Gastrocnemius medialis (tissue), 4 donors: ENCODE measurements around the gene DDX10. TPM values are rescaled to one million over a fixed set of nuclear protein-coding genes. Genes with fewer than 3 reads are reported as not detected.
A peak's percentile ranks its signal among the peaks of the same experiment; 100 is the strongest.

Experiments used
- ATAC-seq, 2 donors: fragments of 150-250 bp; one replicate each; pipeline ENCODE4 v1.9.1; 2016
- DNase-seq, 2 donors: peaks; one replicate each; pipeline ENCODE4 v3.0.0-alpha.2; 2019
- H3K27ac ChIP-seq, 4 donors: fragments of 200-600 bp; sonication (generic); 1 replicate in 1 of 4; 2 replicates in 3 of 4; pipeline ENCODE4 v1.5.1; 2016 to 2018; ENCODE audit warnings: mild to moderate bottlenecking in 2 of 4, moderate library complexity in 1 of 4
- H3K27me3 ChIP-seq, 3 donors: fragments of 200-600 bp; sonication (generic) in 2 of 3; 1 replicate in 1 of 3; 2 replicates in 2 of 3; pipeline versions ENCODE4 v1.5.1 to v1.6.0; 2016 to 2019; ENCODE audit warnings: mild to moderate bottlenecking in 1 of 3, moderate library complexity in 1 of 3
- H3K36me3 ChIP-seq, 2 donors: fragments of 200-600 bp; sonication (generic) in 1 of 2; one replicate each; pipeline ENCODE4 v1.5.1; 2017 to 2018
- H3K4me1 ChIP-seq, 2 donors: fragments of 200-600 bp; sonication (generic) in 1 of 2; one replicate each; pipeline ENCODE4 v1.5.1; 2016 to 2017; ENCODE audit warnings: mild to moderate bottlenecking in 2 of 2
- H3K4me3 ChIP-seq, 4 donors: fragments of 200-600 bp; sonication (generic) in 3 of 4; 1 replicate in 1 of 4; 2 replicates in 3 of 4; pipeline ENCODE4 v1.5.1; 2016 to 2019; ENCODE audit warnings: mild to moderate bottlenecking in 2 of 4
- H3K9me3 ChIP-seq, 3 donors: fragments of 200-600 bp; sonication (generic) in 2 of 3; 1 replicate in 1 of 3; 2 replicates in 2 of 3; pipeline ENCODE4 v1.5.1; 2016 to 2019
- POLR2A ChIP-seq, 2 donors: fragments of 450-650 bp; IDR thresholded peaks; one replicate each; pipeline ENCODE4 v1.6.1; 2017; ENCODE audit warnings: antibody characterized with exemption in 2 of 2, mild to moderate bottlenecking in 2 of 2, moderate library complexity in 2 of 2
- in situ Hi-C, 4 donors: fragments of 200-750 bp; cut with MboI; loops; one replicate each; pipeline versions ENCODE4 v1.15.0 to v1.8.0; 2017; ENCODE audit warnings: low sequenced_read_pairs in 4 of 4
- intact Hi-C: fragments of 100-400 bp; cut with DNase I; formaldehyde crosslinking; loops from one replicate; pipeline ENCODE4 v1.15.1; 2023; ENCODE audit warnings: low total_unique reads
- total RNA-seq, 4 donors: library from RNA; depleted of rRNA; stranded (reverse); fragments of >200 nt; gene quantifications; one replicate each; pipeline versions ENCODE4 v1.1.0 to v1.2.3, GENCODE V29; 2016
- TF ChIP-seq, protein P1 (sequence below), 5 experiments: fragments of 450-650 bp in 3 of 5; fragments of 200-600 bp in 2 of 5; sonication (generic) in 2 of 5; IDR thresholded peaks in 4 of 5; conservative IDR thresholded peaks in 1 of 5; 1 replicate in 4 of 5; 2 replicates in 1 of 5; pipeline ENCODE4 v1.5.1; 2016 to 2019; ENCODE audit warnings: antibody characterized with exemption in 5 of 5, mild to moderate bottlenecking in 3 of 5, moderate library complexity in 3 of 5

Gene DDX10
- total RNA-seq, 4 donors from 2014 or later: 5.0 to 15.0 (median 10.5) TPM

DNA sequence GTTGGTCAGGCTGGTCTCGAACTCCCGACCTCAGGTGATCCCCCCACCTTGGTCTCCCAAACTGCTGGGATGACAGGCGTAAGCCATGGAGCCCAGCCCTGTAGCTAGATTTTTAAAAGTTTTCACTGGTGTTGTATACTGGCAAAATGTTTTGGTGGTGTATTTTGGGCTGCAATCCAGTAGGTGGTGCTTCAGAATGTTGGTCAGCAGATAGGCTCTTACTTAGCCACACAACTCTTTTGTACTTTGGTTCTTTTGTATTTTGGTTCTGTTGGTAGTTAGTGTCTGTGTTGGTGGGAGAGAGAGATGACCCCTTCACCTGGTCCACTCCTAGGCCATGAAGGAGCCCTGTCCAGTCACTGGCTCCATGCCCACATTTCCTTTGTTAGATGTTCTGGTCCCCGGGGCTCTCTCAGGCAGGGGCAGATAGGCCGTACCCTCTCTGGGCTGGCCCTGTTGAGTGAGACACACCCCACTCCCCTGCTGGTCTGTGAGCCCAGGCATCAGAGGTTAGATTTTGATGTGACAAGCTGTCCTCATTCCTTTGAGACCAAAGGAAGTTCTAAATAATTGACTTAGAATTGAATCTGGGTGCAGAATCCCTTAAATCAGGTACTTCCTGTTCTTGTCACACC lies 123.8 kb downstream of the DDX10 start:
- Histone ChIP-seq H3K4me1 (no peaks in the 10 kb centered on the region), H3K27me3 (no peaks in the 10 kb centered on the region), H3K27ac (no peak overlapping the region), H3K36me3 (no peaks in the 10 kb centered on the region), H3K9me3 (no peaks in the 10 kb centered on the region), H3K4me3 (no peak overlapping the region)
- TF ChIP-seq, protein P1, sequence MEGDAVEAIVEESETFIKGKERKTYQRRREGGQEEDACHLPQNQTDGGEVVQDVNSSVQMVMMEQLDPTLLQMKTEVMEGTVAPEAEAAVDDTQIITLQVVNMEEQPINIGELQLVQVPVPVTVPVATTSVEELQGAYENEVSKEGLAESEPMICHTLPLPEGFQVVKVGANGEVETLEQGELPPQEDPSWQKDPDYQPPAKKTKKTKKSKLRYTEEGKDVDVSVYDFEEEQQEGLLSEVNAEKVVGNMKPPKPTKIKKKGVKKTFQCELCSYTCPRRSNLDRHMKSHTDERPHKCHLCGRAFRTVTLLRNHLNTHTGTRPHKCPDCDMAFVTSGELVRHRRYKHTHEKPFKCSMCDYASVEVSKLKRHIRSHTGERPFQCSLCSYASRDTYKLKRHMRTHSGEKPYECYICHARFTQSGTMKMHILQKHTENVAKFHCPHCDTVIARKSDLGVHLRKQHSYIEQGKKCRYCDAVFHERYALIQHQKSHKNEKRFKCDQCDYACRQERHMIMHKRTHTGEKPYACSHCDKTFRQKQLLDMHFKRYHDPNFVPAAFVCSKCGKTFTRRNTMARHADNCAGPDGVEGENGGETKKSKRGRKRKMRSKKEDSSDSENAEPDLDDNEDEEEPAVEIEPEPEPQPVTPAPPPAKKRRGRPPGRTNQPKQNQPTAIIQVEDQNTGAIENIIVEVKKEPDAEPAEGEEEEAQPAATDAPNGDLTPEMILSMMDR (IDR thresholded peaks at IDR 0.05 in 4 of 5, conservative IDR thresholded peaks at IDR 0.05 in 1 of 5): peak in 1 of 5 experiments; percentile 14
- no peak for TF ChIP-seq POLR2A (IDR thresholded peaks at IDR 0.05)
- DNase-seq (no peak), ATAC-seq (no peak)
- in situ Hi-C loops: no loop called here
- intact Hi-C loops: no loop called here

DNA sequence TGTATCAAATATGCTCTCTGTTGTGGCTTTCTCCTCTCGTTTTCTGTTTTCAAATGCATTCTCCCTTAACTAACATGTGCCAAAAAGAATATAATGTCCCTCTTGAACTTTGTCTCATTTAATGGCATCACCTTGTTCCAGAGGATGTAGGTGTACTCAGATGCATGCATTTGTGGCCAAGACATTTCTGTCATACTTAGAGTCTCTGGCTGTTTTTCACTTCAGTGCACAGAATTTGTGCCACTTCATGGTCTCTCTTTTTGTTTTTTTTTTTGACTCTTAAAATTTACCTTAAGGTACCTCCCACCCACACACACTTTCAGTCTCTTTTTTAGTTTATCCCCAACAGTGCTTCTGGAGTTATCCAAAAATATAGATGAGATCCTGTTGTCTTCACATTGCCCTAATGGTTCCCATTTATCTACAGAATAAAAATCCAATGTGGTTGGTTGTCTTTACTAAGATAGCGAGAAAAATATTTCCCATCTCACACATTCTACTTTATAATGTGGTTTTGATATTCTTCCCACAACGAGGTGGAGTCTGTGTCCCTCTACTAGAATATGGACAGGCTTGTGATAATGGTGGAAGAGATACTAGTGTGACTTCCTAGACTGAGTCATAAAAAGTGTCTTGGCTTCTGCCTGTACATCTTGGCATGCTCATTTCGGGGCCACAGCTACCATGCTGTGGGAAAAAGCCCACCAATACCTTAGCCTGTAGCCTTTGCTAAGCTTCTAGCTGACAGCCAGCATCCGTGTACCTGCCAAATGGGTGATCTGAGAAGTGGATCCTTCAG lies 125.8 kb downstream of the DDX10 start:
- H3K4me1 ChIP-seq: no peaks in the 10 kb centered on the region
- H3K9me3 ChIP-seq: no peaks in the 10 kb centered on the region
- H3K27ac ChIP-seq: no peak overlapping the region
- DNase-seq: no peak
- in situ Hi-C loops: no loop called here
- no peak overlapping the region for H3K4me3 ChIP-seq
- ATAC-seq: no peak
- H3K36me3 ChIP-seq: no peaks in the 10 kb centered on the region
- intact Hi-C loops: no loop called here
- no peak for TF ChIP-seq POLR2A (IDR thresholded peaks at IDR 0.05)
- TF ChIP-seq, protein P1 (IDR thresholded peaks at IDR 0.05 in 4 of 5, conservative IDR thresholded peaks at IDR 0.05 in 1 of 5): no peak
- H3K27me3 ChIP-seq: no peaks in the 10 kb centered on the region

DNA sequence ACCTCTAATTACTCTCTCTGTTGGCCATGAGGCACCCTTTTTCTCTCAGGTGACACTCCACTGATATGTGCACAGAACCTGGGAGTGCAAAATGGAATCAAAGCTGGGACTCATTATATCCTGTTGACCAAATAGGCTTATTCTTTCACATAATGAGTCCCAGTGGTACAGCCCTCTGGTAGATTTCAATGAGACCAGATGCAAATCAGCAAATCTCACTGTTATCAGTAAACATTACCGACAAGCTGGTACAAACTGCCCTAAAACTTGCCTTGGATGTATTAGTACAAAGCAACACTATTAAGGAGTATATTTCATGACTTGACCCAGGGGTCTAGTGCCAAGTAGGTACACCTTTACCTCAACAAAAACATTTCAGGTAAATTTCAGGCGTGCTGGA lies 128.3 kb downstream of the DDX10 start:
- H3K27ac ChIP-seq: no peak overlapping the region
- TF ChIP-seq POLR2A (IDR thresholded peaks at IDR 0.05): no peak
- TF ChIP-seq, protein P1 (IDR thresholded peaks at IDR 0.05 in 4 of 5, conservative IDR thresholded peaks at IDR 0.05 in 1 of 5): no peak
- no peak for ATAC-seq
- in situ Hi-C loops: no loop called here
- no peaks in the 10 kb centered on the region for H3K4me1 ChIP-seq
- no peaks in the 10 kb centered on the region for H3K36me3 ChIP-seq
- H3K4me3 ChIP-seq: no peak overlapping the region
- no peak for DNase-seq
- H3K9me3 ChIP-seq: no peaks in the 10 kb centered on the region
- H3K27me3 ChIP-seq: no peaks in the 10 kb centered on the region
- intact Hi-C loops: no loop called here

DNA sequence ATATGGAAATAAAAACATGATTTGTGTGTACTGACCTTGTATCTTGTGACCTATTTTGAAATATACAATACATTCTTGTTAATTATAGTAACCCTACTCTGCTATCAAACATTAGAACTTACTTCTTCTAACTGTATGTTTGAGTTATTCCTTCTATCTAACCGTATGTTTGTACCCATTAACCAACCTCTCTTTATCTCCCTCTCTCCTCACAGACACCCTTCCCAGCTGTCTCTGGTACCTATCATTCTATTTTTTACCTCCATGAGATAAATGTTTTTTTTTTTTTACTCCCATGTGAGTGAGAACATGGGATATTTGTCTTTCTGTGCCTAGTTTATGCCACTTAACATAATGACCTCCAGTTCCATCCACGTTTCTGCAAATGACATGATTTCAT lies 128.7 kb downstream of the DDX10 start:
- Histone ChIP-seq H3K27me3 (no peaks in the 10 kb centered on the region), H3K4me1 (no peaks in the 10 kb centered on the region), H3K9me3 (no peaks in the 10 kb centered on the region), H3K27ac (no peak overlapping the region), H3K4me3 (no peak overlapping the region), H3K36me3 (no peaks in the 10 kb centered on the region)
- in situ Hi-C loops: no loop called here
- TF ChIP-seq, protein P1 (IDR thresholded peaks at IDR 0.05 in 4 of 5, conservative IDR thresholded peaks at IDR 0.05 in 1 of 5): no peak
- no peak for TF ChIP-seq POLR2A (IDR thresholded peaks at IDR 0.05)
- intact Hi-C loops: no loop called here
- DNase-seq: no peak
- no peak for ATAC-seq
